Activated B cell treated with CpG ODN at 0.5 μM for 24 hours (primary cell): ENCODE data around the gene HTR1B. TPM values are rescaled to one million over a fixed set of nuclear protein-coding genes. Genes with fewer than 3 reads are reported as not detected.

Source experiments
- ATAC-seq: fragments of 200-7000 bp; cut with Tn5 transposase; one replicate; pipeline ENCODE4 v1.10.0; 2021; ENCODE audit warnings: low read depth, mild to moderate bottlenecking, moderate library complexity
- CTCF ChIA-PET: fragments of 350-600 bp; sonication (Branson Sonifier 250); formaldehyde crosslinking; loops from one replicate; lab custom pipeline; 2021; ENCODE audit warnings: antibody characterized with exemption; lab: Charles Lee
- POLR2A ChIA-PET: fragments of 350-600 bp; sonication (Branson Sonifier 250); formaldehyde crosslinking; loops from one replicate; lab custom pipeline; 2021; ENCODE audit warnings: antibody characterized with exemption; lab: Charles Lee
- DNase-seq: peaks from one replicate; pipeline ENCODE4 v3.0.0; 2022
- H3K27ac Mint-ChIP-seq: one replicate; pipeline ENCODE4 v1.8.0; 2020; ENCODE audit warnings: mixed read lengths
- H3K27me3 Mint-ChIP-seq: one replicate; pipeline ENCODE4 v1.8.0; 2021; ENCODE audit warnings: mixed read lengths
- H3K36me3 Mint-ChIP-seq: one replicate; pipeline ENCODE4 v1.8.0; 2021; ENCODE audit warnings: low read depth, mixed read lengths
- H3K4me1 Mint-ChIP-seq: one replicate; pipeline ENCODE4 v1.8.0; 2021; ENCODE audit warnings: mixed read lengths
- H3K4me3 Mint-ChIP-seq: one replicate; pipeline ENCODE4 v1.8.0; 2020; ENCODE audit warnings: mild to moderate bottlenecking, mixed read lengths
- H3K9me3 Mint-ChIP-seq: one replicate; pipeline ENCODE4 v1.8.0; 2020; ENCODE audit warnings: mixed read lengths
- CTCF ChIP-seq: fragments of 200-600 bp; IDR thresholded peaks from one replicate; pipeline ENCODE4 v1.8.0; 2022; ENCODE audit warnings: antibody characterized with exemption, mild to moderate bottlenecking
- intact Hi-C: fragments of 100-400 bp; cut with micrococcal nuclease; formaldehyde crosslinking; loops from one replicate; pipeline ENCODE4 v1.15.1; 2024
- total RNA-seq: library from RNA; stranded (reverse); gene quantifications from 2 replicates; pipeline ENCODE4 v1.2.3, GENCODE V29; 2022

Gene HTR1B
- total RNA-seq, 1 donor from 2014 or later, result not detected

GRCh38 chr6:77433888-77434287, 29.4 kb downstream of the HTR1B start:
- H3K9me3 Mint-ChIP-seq, result no peaks in the 10 kb centered on the region
- TF ChIP-seq CTCF, result no peak
- no peaks in the 10 kb centered on the region for H3K36me3 Mint-ChIP-seq
- H3K27ac Mint-ChIP-seq, result no peak overlapping the region
- no peak overlapping the region for H3K4me3 Mint-ChIP-seq
- ChIA-PET POLR2A (no interaction called here), CTCF (no interaction called here)
- DNase-seq, result no peak
- H3K27me3 Mint-ChIP-seq, result no peaks in the 10 kb centered on the region
- no peaks in the 10 kb centered on the region for H3K4me1 Mint-ChIP-seq
- intact Hi-C loops, result no loop called here
- ATAC-seq, result no peak

- no peak for TF ChIP-seq CTCF
- H3K27ac Mint-ChIP-seq, result no peak overlapping the region
- H3K9me3 Mint-ChIP-seq, result no peaks in the 10 kb centered on the region
- ATAC-seq, result no peak
- POLR2A ChIA-PET, result no interaction called here
- H3K4me3 Mint-ChIP-seq, result no peak overlapping the region
- intact Hi-C loops, result no loop called here
- no peaks in the 10 kb centered on the region for H3K4me1 Mint-ChIP-seq
- DNase-seq, result no peak
- H3K27me3 Mint-ChIP-seq, result no peaks in the 10 kb centered on the region
- CTCF ChIA-PET, result no interaction called here
- no peaks in the 10 kb centered on the region for H3K36me3 Mint-ChIP-seq
Observed at GRCh38 chr6:77430504-77430903, 32.8 kb downstream of the HTR1B start.

- TF ChIP-seq CTCF, result no peak
- Mint-ChIP-seq H3K4me1 (no peaks in the 10 kb centered on the region), H3K27ac (no peak overlapping the region), H3K9me3 (no peaks in the 10 kb centered on the region), H3K4me3 (no peak overlapping the region), H3K27me3 (no peaks in the 10 kb centered on the region), H3K36me3 (no peaks in the 10 kb centered on the region)
- ChIA-PET CTCF (no interaction called here), POLR2A (no interaction called here)
- intact Hi-C loops, result no loop called here
- no peak for ATAC-seq
- DNase-seq, result no peak
Observed at GRCh38 chr6:77425671-77426070, 37.6 kb downstream of the HTR1B start.

GRCh38 chr6:77425216-77425615, 38.1 kb downstream of the HTR1B start:
- no peak overlapping the region for H3K4me3 Mint-ChIP-seq
- no peaks in the 10 kb centered on the region for H3K9me3 Mint-ChIP-seq
- no peak overlapping the region for H3K27ac Mint-ChIP-seq
- DNase-seq (no peak), ATAC-seq (no peak)
- CTCF ChIA-PET, result no interaction called here
- POLR2A ChIA-PET, result no interaction called here
- H3K27me3 Mint-ChIP-seq, result no peaks in the 10 kb centered on the region
- intact Hi-C loops, result no loop called here
- H3K4me1 Mint-ChIP-seq, result no peaks in the 10 kb centered on the region
- TF ChIP-seq CTCF, result no peak
- no peaks in the 10 kb centered on the region for H3K36me3 Mint-ChIP-seq

- intact Hi-C loops, result no loop called here
- H3K36me3 Mint-ChIP-seq, result no peaks in the 10 kb centered on the region
- TF ChIP-seq CTCF, result no peak
- no peak overlapping the region for H3K27ac Mint-ChIP-seq
- ChIA-PET POLR2A (no interaction called here), CTCF (no interaction called here)
- no peaks in the 10 kb centered on the region for H3K9me3 Mint-ChIP-seq
- no peaks in the 10 kb centered on the region for H3K27me3 Mint-ChIP-seq
- no peak for DNase-seq
- no peak overlapping the region for H3K4me3 Mint-ChIP-seq
- ATAC-seq, result no peak
- no peaks in the 10 kb centered on the region for H3K4me1 Mint-ChIP-seq
Observed at GRCh38 chr6:77424761-77425160, 38.5 kb downstream of the HTR1B start.
